GM18517 (cell line): ENCODE data around the gene ACKR3.

Experiments used
- ATAC-seq: cut with Tn5 transposase; IDR thresholded peaks from one replicate; pipeline ENCODE4 v1.9.1; 2021; ENCODE audit warnings: mild to moderate bottlenecking, moderate library complexity; ENCODE audit not compliant: unreplicated experiment

The ACKR3 gene

DNA sequence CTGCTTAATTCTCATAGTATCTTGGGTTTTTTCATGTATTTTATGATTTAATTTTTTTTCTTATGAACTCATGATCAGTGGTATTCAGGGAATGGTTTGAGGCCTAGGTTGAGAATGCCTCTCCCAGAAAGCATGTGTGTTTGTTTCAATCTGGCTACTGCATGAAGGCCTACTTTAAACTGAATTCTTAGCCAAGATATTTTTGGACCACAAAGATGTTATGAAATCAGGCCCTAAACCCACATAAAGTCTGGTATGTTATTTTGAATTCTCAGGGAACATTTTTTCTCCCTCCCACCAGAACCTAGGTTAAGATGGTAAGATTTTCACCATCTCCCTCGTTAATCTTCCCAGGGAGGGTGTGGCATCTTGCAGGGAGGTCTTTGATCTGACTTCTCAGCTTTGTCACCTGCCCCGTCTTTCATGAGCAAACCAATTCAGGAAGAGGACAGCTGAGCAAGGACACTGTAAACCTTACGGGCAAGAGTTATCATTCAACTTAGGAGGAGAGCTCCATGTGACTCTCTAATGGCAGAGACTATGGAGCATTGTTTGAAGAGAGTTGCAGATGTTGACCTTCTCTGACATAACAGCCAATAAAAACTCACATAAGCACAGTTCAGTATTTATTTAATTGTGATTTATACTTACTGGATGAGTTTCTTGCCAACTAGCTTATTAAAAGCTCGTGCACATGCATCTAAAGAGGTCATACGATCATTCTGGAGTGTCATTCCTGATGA is 21.3 kb upstream of the ACKR3 start:
- ATAC-seq = no peak

DNA sequence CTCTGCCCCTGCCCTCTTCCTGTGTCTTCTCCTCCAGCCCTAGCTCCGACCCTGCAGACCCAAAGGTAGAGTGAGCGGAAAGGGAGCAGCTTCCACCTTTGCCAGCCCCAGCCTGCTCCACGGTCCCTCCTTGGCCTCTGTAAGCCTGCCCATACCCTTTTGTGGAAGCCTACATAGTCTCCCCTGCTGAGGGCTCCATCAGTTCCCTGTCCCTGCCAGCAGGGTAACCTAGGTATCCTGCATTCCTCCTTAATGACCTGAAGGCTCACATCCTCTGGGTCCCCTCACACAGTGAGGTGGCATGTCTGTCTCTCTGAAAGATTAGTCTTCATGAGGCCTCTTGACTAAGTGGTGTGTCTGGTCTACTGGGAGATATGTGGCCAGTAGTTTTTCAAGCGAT is 20.5 kb upstream of the ACKR3 start:
- ATAC-seq = no peak

DNA sequence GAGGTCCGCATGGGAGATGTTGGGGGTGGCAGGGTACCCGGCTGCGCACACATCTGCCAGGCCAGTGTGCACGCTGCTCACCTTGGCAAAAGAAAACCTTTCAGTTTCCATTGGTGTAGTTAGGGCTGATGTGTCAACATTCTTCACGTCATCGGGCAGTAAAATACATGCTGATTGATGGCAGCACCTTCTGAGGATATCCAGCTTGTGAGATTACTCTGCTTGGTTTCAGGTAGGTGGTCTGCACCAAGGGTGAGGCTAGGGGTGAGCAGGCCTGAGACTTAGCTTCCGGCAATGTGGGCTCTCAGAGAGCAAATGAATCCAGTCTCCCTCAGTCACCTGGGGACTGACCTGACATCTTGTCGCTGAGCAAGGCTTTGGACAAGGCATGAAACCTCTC is 19.3 kb upstream of the ACKR3 start:
- no peak for ATAC-seq

DNA sequence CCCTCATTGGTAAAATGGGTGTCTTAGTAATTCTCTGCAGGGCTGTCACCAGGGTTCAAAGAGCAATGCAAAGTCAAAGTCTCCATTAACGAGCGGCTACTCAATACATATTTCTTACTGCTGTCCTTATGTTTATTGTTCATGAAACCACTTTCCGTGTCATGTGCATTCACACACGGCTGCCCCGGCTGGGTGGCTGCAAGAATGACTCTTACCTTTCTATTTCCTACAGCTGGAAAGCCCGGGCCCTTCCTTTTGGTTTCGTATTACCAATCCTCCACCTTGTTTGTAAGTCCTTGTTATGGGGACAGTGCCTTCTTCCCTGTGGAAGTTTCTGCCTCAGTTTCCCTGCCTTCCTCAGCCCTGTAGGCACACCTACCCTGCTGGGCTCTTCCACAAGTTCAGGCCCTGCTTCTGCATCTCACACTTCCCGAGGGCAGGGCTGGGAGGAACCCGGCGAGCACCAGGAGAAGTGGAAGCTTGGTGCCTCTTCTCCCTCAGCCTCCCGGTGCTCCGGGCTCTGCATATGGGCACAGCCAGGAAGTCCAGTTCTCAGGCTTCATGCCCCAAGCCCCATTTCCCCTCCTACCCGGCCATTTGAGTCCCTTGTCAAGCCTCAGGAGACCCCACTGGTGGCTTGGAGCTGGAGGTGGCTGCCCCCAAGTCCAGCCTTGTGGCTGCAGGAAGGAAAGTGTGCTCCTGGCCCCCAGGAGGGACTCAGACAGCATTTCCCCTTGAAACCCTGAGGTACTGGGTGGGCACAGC is 18.7 kb upstream of the ACKR3 start:
- peak; percentile 56 for ATAC-seq

DNA sequence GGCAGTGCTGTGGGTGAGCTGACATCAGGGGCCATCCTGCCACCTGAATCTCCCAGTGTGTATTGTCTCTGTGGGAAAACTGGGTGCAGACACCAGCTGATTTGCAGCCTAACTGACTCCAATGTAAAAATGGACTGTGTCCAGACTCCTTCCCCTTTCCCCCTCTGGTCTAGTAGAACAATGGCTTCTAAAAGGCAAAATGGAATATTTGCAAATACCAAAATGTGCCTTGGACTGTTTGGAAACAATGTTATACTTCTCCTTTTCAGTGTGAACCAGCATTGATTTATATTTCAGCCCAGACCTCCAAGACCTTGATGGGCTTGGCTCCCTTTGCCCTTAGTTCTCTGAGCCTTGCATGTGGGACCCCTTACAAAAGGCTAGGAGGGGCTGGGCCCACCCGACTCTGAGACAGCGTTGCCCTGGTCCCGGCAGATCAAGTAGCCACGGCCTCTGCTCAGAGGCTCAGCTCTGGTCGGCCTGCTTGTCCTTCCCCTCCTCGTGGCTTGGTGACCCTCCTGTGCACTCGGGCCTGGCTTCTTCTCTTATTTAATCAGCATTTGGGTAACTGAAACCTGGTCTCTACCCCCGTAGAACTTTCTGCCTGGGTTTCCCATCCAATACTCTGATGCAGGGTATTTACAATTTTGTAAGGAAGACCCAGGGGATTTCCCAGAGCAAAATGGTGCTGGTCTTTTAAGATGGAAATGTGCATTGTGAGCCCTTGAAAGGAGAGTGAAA is 18.0 kb upstream of the ACKR3 start:
- ATAC-seq = no peak

DNA sequence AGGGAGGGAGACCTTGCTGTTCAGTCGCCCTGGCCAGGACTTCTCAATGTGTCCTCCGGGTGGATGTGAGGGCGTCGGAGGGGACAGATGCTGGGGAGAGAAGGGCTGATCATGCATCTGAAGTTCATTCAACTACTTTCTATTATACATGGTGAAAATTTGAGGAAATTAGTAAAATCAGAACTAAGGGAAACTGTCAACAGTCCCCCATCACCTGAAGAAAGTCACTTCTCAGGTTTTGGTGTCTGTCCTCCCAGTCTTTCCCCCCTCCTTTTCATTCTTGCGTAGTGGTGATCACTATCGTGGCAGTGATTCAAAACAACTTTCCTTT is 17.4 kb upstream of the ACKR3 start:
- no peak for ATAC-seq

DNA sequence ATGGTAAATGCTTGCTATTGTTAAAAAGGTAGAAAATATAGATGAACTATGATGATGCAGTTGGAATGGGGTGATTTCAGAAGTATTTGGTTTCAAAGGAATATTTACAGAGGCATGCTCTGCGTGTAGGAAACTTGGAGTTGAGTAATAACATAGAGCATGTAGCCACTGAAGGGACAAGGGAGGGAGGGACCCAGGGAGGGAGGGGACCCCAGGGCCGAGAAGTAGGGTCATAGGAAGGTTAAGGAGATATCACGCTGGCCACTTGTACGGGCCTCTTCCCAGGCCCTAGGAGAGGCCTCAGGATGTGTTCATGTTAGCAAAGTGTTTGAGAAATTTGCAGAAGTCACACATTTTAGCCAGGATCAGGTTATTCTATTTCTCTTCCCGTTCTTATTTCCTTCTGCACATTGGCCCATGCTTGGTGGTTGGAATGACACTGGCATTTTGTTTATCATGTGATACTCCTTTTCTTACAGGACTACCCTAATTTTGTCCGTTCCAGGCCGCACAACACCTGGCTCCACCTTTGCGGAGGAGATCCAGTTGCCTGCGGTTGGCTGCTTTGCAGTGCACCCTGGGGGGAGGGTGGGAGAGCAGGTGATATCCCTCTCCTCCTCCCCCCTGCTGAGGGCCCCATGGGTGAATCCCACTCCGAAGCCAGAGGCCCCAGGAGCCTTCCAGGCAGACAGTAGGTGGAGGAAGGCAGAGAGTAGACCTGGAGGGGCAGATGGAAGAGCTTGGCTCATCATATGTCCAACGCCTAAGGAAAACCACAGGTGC is 16.9 kb upstream of the ACKR3 start:
- no peak for ATAC-seq

DNA sequence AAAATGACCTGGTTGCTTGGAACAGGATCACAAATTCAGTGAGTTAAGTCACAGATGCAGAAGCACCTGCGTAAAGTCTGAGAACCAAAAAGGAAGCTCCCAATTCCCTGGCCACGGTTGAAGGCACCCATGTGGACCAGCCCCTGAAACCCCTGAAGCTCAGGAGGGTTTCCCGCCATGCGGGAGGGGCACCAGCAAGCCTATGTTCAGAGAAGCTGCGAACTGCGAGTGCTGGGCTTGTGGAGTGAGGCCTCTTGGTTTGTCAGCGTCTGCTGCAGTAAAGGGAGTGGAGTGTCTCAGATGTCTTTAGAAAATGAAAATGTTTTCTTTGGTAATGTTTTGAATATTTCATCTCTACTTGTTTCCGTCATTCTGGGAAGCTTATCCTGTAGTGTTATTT is 16.1 kb upstream of the ACKR3 start:
- no peak for ATAC-seq

DNA sequence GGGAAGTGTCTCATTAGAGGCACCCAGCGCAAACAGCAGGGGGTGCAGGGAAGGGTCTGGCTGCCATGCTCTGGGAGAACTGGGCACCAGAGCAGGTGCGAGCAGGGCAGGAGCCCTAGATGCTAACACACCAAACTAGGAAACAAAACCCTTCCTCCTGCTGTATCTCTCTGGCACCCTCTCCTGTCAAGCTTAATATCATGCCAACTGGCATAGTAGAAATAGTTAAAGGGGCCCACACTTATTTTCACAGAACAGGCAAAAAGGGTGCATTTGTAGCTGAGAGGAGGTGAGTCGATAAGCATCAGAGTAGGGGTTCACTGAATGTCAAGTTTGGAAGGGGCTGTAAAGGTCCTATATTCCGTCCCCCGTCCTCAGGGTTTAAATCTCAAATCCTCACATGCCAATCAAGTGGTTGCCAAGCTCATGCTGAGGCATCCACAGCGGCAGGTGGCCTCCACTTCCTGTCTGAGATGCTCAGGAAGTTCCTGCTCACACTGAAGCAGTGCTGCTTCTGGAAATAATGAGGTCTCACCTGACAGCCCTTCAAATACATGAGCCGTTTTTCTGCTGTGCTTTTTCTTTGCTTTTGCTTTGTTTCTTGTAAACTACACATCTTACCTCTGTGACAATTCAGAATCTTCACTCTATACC is 14.9 kb upstream of the ACKR3 start:
- no peak for ATAC-seq

DNA sequence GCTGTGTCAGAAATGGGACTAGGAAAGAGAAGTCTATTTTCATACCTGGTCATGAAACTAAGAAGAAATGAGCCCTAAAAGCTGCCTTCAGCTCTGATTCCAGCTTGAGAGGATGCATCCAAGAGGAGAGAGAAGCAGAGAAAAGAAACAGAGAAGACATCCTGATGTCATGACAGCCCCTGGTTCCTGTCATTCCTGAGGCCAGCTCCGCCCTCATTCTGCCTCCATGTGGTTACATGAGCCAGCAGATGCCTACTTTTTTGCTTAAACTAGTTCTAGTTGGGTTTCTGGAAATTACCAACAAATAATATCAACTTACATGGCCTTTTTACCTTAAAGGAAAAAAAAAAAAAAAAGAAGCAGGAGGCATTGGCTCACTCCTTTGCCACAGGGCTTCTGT is 14.1 kb upstream of the ACKR3 start:
- no peak for ATAC-seq

DNA sequence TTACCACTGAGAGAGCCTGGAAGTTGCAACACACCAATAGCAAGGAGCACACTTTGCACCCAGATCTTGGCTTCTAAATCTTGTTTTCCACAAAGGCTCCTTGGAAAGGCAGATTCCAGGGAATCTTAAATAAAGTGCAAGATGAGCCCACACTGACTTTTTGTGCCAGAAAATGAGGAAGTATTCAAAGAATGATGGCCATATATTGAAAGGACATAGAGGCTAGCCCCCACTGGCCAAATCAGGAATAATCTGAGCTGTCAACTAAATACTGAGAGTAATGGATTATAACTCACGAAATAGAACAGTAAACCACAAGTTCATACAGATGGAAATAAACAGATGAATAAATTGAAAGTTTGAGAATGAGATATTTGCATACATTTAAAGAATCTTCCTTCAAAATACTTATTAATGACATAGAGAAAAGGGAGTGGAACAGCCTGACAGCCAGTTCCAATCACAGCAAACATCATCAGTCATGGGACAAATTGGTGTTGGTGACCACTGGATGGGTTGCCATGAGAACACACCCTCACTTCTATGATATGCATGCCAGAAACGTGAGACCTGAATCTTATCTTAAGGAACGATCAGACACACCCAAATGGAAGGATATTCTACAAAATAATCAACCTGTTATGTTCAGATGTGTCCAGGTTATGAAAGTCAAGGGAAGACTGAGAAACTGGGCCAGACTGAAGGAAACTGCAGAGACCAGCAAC is 12.2 kb upstream of the ACKR3 start:
- no peak for ATAC-seq

DNA sequence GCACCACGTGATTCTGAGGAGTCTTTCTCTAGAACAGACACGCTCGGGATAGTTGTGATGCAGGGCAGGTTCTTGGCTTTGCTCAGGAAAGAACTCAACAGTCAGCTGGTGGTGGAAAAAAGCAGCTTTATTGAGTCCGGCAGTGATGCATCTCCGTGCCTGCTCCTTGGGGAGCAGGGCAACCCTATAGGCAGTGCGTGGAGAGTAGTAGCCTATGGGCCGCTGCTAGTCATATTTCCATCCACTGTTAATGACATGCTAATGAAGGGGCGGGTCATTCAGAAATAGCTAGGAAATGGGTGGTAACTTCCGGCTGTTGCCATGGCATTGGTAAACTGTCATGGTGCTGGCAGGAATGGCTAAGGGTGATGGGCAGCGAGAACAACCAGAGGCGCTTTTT is 11.6 kb upstream of the ACKR3 start:
- no peak for ATAC-seq

DNA sequence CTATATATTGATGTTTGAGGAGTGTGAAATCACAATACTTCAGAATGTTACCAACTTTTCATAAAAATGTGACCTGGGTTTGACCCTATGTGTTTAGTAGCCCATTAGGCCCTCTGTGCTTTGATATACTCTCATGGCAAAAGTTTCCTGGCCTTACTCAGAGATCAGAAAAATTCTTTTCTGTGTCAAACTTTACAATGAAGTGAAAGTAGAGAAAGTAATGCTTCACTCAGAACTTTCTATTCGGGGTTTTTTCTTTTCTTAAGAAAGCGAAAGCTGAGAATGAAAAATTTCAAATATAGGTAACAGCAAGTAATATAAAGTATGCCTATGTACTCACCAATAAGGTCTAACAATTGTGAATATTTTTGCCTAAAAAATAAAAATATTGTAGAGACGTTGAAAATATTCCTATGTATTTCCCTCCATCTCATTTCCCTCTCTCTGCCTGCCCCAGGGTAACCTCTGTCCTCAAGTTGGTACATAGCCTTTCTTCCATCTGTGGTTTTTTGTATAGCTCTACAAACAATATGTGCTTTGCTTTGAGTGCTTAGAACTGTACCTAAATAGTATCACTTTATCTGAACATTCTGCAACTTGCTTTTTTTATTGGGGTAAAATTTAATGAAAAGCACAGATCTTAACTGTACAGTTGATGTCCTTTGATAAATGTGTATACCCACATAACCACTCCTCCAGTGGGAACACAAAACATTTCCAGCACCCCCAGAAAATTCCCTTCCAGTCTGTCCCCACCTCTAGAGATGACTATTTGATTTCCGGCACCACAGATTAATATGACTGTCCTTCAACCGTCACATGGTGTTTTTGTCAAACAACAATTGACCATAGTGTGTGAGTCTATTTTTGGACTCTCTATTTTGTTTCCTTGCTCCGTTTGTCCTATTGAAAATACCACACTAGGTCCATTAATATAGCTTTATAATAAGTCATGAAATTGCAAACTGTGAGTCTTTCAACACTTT is 10.3 kb upstream of the ACKR3 start:
- ATAC-seq = no peak

DNA sequence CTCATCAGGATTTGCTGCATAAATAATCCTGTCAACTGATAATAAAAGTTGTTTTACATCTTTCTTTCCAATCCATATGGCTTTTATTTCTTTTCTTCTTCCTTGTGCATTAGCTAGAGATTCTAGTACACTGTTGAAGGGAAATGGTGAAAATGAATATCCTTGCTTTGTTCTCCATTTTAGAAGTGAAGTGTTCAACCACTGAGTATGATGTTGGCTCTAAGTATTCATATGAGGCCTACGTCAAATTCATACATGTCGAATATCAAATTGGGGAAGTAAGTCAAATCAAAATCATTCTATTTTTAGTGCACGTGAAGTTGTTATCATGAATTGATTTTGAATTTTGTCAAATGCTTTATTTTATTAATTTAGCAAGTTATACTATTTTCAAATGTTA is 7.8 kb upstream of the ACKR3 start:
- no peak for ATAC-seq

DNA sequence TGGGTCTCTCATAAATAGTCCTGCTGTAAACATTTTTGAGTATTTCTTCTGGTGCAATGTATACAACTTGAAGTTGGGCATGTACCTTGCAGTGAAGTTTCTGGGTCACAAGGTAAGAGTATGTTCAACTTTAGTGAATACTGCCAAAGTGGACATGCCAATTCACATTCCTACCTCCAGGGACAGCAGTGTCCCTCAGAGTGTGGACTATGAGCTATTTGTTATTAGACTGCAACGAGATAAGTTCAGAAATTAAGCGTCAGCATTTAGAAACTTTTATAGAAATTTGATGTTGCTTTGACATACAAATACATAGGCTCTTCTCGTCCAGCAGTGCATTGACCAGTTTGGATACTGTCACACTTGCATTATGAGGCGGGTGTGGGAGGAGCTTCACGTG is 7.2 kb upstream of the ACKR3 start:
- ATAC-seq = no peak

DNA sequence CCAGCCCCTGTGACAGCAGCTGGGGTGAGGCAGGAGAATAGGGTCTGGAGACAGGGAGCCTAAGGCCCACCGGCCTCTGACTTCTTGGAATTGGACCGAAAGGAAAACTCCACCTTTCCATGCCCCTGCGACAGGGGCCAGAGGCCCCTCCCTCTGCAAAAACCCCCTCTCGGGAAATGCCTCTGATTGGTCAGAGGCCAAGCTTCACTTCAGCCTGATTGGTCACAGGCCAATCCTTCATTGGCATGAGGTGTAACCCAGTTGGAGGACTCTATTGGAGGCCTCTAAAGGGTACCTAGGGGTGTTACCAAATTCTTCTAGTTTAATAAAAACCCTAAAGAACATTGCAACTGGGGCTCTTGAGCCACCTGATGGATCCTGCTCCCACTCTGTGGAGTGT is 5.7 kb upstream of the ACKR3 start:
- no peak for ATAC-seq

DNA sequence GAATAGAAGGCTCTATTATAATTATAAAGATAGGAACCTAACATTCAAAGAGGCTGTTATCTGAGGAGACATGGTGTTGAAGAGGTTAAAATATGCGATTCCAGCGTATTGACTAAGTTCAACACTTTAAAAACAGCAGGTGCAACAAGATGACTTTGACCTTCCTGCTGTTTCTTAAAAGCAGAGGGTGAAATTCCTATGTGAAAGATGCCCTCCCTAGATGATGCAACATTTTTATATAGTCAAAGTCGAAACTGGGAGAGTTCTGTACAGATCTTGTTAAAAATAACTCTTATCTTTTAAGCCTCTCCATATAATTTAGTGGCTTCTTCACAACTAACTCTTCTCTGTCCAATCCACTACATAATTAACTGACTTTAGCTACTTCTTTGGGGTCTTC is 4.4 kb upstream of the ACKR3 start:
- no peak for ATAC-seq

DNA sequence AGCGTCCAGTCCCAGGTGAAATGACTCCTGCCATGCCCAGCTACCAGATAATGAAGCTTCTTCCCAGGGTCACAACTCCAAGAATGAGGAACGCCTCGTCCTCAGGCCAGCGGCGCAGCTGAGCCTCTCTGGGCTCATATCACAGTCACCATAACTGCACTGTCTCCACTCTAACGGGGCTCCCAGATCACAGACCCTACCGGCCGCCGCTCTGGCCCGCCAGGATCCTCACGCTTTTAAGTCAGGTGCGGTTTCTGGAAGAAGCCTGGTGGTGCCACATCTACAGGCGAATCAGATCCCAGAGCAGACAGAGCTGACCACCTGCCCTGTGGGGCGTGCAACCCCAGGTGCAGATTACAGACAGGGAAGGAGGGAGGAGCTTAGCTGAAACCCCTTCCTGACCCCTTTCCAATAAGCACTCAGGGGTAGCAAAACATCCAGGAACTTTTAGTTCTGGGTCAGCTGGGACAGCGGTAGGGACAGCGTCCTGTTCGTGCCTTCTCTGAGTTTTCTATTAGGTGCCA is 3.7 kb upstream of the ACKR3 start:
- ATAC-seq = no peak

DNA sequence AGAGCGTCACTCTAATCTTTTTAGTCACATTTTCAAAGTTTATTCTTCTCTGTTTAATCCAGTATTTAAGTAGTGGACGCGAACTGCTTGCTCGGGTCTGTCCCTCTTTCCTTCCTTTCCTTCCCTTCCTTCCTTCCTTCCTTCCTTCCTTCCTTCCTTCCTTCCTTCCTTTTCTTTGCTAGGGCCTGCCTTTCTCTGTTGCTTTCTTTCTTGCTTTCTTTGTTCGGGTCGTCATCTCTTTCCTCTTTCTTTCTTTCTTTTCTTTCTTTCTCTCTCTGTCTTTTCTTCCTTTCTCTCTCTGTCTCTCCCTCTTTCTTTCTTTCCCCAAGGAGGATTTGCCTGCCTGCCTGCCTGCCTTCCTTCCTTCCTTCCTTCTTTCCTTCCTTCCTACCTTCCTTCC is 3.0 kb upstream of the ACKR3 start:
- no peak for ATAC-seq
